Body of pancreas (tissue), 4 donors: Measurements from ENCODE around the gene CD14. TPM values are rescaled to one million over a fixed set of nuclear protein-coding genes. Genes with fewer than 3 reads are reported as not detected.
"Not testable (repeated sequence)": the region's sequence is repeated elsewhere in the genome, so short reads cannot be mapped to it uniquely, and the experiment has no call there.

Experiments used
- ATAC-seq: fragments of 150-250 bp; one replicate; pipeline ENCODE4 v1.9.1; 2016
- DNase-seq, 4 donors: peaks; one replicate each; pipeline ENCODE4 v3.0.0-alpha.2; 2019
- H3K27ac ChIP-seq, 4 donors: fragments of 200-600 bp; sonication (generic); 1 replicate in 3 of 4; 2 replicates in 1 of 4; pipeline versions ENCODE4 v1.5.1 to v1.6.1; 2016 to 2019; ENCODE audit warnings: mild to moderate bottlenecking in 1 of 4, mixed read lengths in 1 of 4, moderate library complexity in 1 of 4
- H3K27me3 ChIP-seq, 2 donors: fragments of 200-600 bp; sonication (generic); one replicate each; pipeline ENCODE4 v1.6.0; 2016; ENCODE audit warnings: mild to moderate bottlenecking in 1 of 2
- H3K36me3 ChIP-seq, 2 donors: fragments of 200-600 bp; sonication (generic); replicated peaks in 1 of 2; 2 replicates each; pipeline ENCODE4 v1.5.1; 2016; ENCODE audit warnings: low read depth in 2 of 2; ENCODE audit not compliant: insufficient read depth in 1 of 2
- H3K4me1 ChIP-seq: fragments of 200-600 bp; sonication (generic); one replicate; pipeline ENCODE4 v1.6.0; 2016
- H3K4me3 ChIP-seq, 2 donors: fragments of 200-600 bp; sonication (generic); 1 replicate in 1 of 2; 2 replicates in 1 of 2; pipeline ENCODE4 v1.5.1; 2016 to 2019
- H3K9me3 ChIP-seq, 3 donors: fragments of 200-600 bp; sonication (generic); 1 replicate in 2 of 3; 2 replicates in 1 of 3; pipeline ENCODE4 v1.5.1; 2016
- CTCF ChIP-seq, 7 experiments: fragments of 450-650 bp in 4 of 7; fragments of 200-600 bp in 3 of 7; sonication (generic) in 3 of 7; IDR thresholded peaks; one replicate each; pipeline ENCODE4 v1.5.1; 2016 to 2019; ENCODE audit warnings: antibody characterized with exemption in 7 of 7
- POLR2A ChIP-seq, 3 donors: fragments of 450-650 bp; IDR thresholded peaks; one replicate each; pipeline ENCODE4 v1.6.1; 2016; ENCODE audit warnings: antibody characterized with exemption in 3 of 3, mild to moderate bottlenecking in 2 of 3
- WGBS, 2 donors: methylation state at CpG; one replicate each; pipeline ENCODE4 v1.1.5; 2017; 5-methylcytosine and 5-hydroxymethylcytosine counted together
- intact Hi-C: fragments of 100-400 bp; cut with DNase I; formaldehyde crosslinking; loops from one replicate; pipeline ENCODE4 v1.15.1; 2023
- total RNA-seq, 2 donors: library from RNA; depleted of rRNA; stranded (reverse); fragments of >200 nt; gene quantifications; one replicate each; pipeline ENCODE4 v1.1.0, GENCODE V29; 2016

CD14 gene
- total RNA-seq, 2 donors from 2014 or later, result 19.2 to 62.6 TPM

GRCh38 chr5:140642718-140643117, 9.7 kb upstream of the CD14 start:
- H3K4me1 ChIP-seq, result peaks cover 38% of the 10 kb centered on the region
- intact Hi-C loops, result loop anchor here (10.0 kb wide), 1 partner anchor 78 kb away; the partner anchor contains the start of genes APBB3 and SLC35A4
- H3K36me3 ChIP-seq, result peaks cover 0 to 7% of the 10 kb centered on the region in 2 donors

GRCh38 chr5:140641716-140642115, 8.7 kb upstream of the CD14 start:
- Histone ChIP-seq H3K27me3 (no peaks in the 10 kb centered on the region), H3K36me3 (peaks cover 0 to 7% of the 10 kb centered on the region in 2 donors), H3K27ac (no peak overlapping the region), H3K9me3 (no peaks in the 10 kb centered on the region), H3K4me1 (peaks cover 37% of the 10 kb centered on the region), H3K4me3 (no peak overlapping the region)
- no peak for TF ChIP-seq POLR2A (IDR thresholded peaks at IDR 0.05)
- ATAC-seq, result no peak
- 79 to 81% methylated on average over 8 of the region's 8 CpGs for WGBS, 2 donors
- DNase-seq, result no peak
- intact Hi-C loops, result loop anchor here (10.0 kb wide), 1 partner anchor 77 kb away; the partner anchor contains the start of genes APBB3 and SLC35A4

More at GRCh38 chr5:140642718-140643117, 9.7 kb upstream of the CD14 start:
- DNase-seq (no peak), ATAC-seq (no peak)
- 59 to 67% methylated on average over 3 of the region's 3 CpGs for WGBS, 2 donors
- Histone ChIP-seq H3K9me3 (no peaks in the 10 kb centered on the region), H3K27me3 (no peaks in the 10 kb centered on the region), H3K27ac (no peak overlapping the region), H3K4me3 (no peak overlapping the region)
- no peak for TF ChIP-seq POLR2A (IDR thresholded peaks at IDR 0.05)
- TF ChIP-seq CTCF (IDR thresholded peaks at IDR 0.05), result no peak

- H3K27me3 ChIP-seq, result no peaks in the 10 kb centered on the region
- H3K27ac ChIP-seq, result peak within 1 kb of the TSS; percentile 65 to 89 (median 82)
- intact Hi-C loops, result no loop called here
- peak; percentile 99 for ATAC-seq
- WGBS, 2 donors, result 0% methylated on average over 4 to 63 of the region's 63 CpGs
- H3K4me3 ChIP-seq, result peak within 1 kb of the TSS; percentile 60 to 71
- peak; percentile 97 to 99 (median 98) for DNase-seq
- H3K36me3 ChIP-seq, result peaks cover 0 to 6% of the 10 kb centered on the region in 2 donors
- peaks cover 27% of the 10 kb centered on the region for H3K4me1 ChIP-seq
- TF ChIP-seq POLR2A (IDR thresholded peaks at IDR 0.05) (peak; percentile 42 to 77 (median 72)), CTCF (IDR thresholded peaks at IDR 0.05) (peak; percentile 55 to 82 (median 68))
- H3K9me3 ChIP-seq, result no peaks in the 10 kb centered on the region
Observed at GRCh38 chr5:140639148-140639981, 6.4 kb upstream of the CD14 start, which contains the start of gene TMCO6. TSS of gene TMCO6 (plus strand) at chr5:140639451. CDS start at chr5:140639528, 77 bp downstream.

GRCh38 chr5:140638898-140639147, 5.8 kb upstream of the CD14 start:
- H3K27me3 ChIP-seq, DNase-seq, H3K4me3 ChIP-seq, ATAC-seq, H3K9me3 ChIP-seq, intact Hi-C loops, H3K36me3 ChIP-seq: not testable (repeated sequence)
- WGBS, 2 donors, result 6 to 13% methylated on average over 9 of the region's 9 CpGs
- Histone ChIP-seq H3K4me1 (peaks cover 27% of the 10 kb centered on the region), H3K27ac (peak overlapping the region; percentile 65 to 89 (median 82))

GRCh38 chr5:140637371-140638100, 4.6 kb upstream of the CD14 start:
- H3K27ac ChIP-seq, result no peak overlapping the region
- no peaks in the 10 kb centered on the region for H3K36me3 ChIP-seq
- DNase-seq (no peak), ATAC-seq (no peak)
- no peak overlapping the region for H3K4me3 ChIP-seq
- no peaks in the 10 kb centered on the region for H3K9me3 ChIP-seq
- WGBS, 2 donors, result 63 to 76% methylated on average over 10 of the region's 10 CpGs
- intact Hi-C loops, result no loop called here
- peaks cover 37% of the 10 kb centered on the region for H3K4me1 ChIP-seq
- TF ChIP-seq CTCF (IDR thresholded peaks at IDR 0.05) (no peak), POLR2A (IDR thresholded peaks at IDR 0.05) (no peak)
- no peaks in the 10 kb centered on the region for H3K27me3 ChIP-seq
